ENCODE results near the gene UBR1. TPM values are rescaled to one million over a fixed set of nuclear protein-coding genes. Genes with fewer than 3 reads are reported as not detected.

UBR1 gene
- total RNA-seq, 1 experiment from 2014 or later: 22.3 TPM

DNA sequence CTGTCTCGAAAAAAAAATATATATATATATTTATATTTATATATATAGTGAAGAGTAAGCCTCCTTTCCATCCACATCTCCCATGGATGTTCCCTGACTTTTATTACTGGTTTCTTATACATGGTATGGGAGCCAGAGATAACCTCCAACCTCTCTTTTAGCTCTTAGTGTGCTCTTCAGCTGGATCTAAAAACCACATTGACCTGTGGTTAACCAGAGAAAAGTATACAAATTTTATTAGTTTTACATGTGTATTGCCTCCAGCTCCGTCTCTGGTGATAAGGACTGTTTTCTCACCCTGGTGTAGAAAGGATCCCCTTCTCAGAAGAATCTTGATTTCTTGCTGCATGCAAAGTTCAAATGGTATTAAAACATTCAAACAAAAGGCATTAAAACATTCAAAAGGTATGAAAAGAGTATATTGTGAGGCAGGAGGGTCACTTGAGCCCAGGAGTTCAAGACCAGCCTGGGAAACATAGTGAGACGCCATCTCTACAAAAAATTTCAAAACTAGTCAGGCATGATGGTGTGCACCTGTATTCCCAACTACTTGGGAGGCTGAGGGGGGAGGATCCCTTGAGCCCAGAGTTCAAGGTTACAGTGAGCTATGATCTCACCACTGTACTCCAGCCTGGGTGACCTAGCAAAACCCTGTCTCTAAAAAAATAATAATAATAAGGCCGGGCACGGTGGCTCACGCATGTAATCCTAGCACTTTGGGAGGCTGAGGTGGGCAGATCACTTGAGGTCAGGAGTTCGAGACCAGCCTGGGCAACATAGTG is 171.8 kb downstream of the UBR1 start:
- intact Hi-C loops (cut with micrococcal nuclease; ENCODE audit: unreplicated experiment): no loop called here
- H3K4me3 Mint-ChIP-seq (ENCODE audit: unreplicated experiment): no peak overlapping the region
- no peak overlapping the region for H3K4me3 ChIP-seq (ENCODE audit: low read depth, low read length)
- H3K9me3 ChIP-seq: no peaks in the 10 kb centered on the region
- ChIA-PET CTCF (no interaction called here), POLR2A (interaction anchor here (0.7 kb wide), 1 partner anchor 440 kb away, joined by 8 read pairs; no protein-coding TSS in a partner anchor)
- no peaks in the 10 kb centered on the region for H3K36me3 Mint-ChIP-seq (ENCODE audit: insufficient read depth, unreplicated experiment)
- no peak overlapping the region for H3K27ac Mint-ChIP-seq (ENCODE audit: unreplicated experiment)
- BruUV-seq (replicated peaks): no TSS peak
- no peak for DNase-seq
- H3K27me3 ChIP-seq (replicated peaks; ENCODE audit: control insufficient read depth, insufficient read depth, low read length): no peaks in the 10 kb centered on the region
- TF ChIP-seq, protein P1, sequence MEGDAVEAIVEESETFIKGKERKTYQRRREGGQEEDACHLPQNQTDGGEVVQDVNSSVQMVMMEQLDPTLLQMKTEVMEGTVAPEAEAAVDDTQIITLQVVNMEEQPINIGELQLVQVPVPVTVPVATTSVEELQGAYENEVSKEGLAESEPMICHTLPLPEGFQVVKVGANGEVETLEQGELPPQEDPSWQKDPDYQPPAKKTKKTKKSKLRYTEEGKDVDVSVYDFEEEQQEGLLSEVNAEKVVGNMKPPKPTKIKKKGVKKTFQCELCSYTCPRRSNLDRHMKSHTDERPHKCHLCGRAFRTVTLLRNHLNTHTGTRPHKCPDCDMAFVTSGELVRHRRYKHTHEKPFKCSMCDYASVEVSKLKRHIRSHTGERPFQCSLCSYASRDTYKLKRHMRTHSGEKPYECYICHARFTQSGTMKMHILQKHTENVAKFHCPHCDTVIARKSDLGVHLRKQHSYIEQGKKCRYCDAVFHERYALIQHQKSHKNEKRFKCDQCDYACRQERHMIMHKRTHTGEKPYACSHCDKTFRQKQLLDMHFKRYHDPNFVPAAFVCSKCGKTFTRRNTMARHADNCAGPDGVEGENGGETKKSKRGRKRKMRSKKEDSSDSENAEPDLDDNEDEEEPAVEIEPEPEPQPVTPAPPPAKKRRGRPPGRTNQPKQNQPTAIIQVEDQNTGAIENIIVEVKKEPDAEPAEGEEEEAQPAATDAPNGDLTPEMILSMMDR (IDR thresholded peaks at IDR 0.05; ENCODE audit: insufficient read depth in 1 of 2, low read depth in 1 of 2, low read length in 1 of 2, severe bottlenecking in 1 of 2, unreplicated experiment in 1 of 2): no peak
- no peaks in the 10 kb centered on the region for H3K4me1 ChIP-seq
- no peaks in the 10 kb centered on the region for H3K36me3 ChIP-seq (ENCODE audit: control insufficient read depth, insufficient read depth, low read length)
- no peaks in the 10 kb centered on the region for H3K4me1 Mint-ChIP-seq (ENCODE audit: low read depth, unreplicated experiment)
- H3K9me3 Mint-ChIP-seq (ENCODE audit: unreplicated experiment): no peaks in the 10 kb centered on the region
- H3K27me3 Mint-ChIP-seq (ENCODE audit: insufficient read depth, unreplicated experiment): no peaks in the 10 kb centered on the region

DNA sequence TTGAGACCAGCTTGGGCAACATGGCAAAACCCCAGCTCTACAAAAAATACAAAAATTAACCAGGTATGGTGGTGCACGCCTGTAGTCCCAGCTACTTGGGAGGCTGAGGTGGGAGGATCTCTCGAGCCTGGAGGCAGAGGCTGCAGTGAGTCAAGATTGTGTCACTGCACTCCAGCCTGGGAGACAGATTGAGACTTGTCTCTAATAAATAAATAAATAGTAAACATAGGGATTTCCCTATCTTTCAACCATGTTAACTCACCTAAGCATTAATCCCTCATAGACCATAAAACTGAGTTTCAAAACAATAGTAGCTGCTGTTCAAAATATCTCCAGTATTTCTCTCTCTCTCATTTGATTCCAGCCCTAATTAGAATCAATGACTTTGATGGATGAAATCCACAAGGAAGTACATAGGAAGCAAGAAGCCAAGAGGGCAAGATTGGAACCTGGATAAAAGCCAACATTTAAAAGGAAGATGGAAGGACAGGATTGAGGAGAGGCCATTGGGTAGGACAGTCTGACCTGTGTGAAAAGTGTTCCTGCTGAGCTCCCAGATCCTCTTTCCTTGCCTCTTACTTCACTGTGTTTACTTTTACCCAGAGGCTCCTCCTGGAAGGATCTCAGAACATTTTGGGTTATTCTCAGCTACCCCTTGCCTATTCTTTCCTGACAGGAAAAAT is 172.9 kb downstream of the UBR1 start:
- no TSS peak for BruUV-seq (replicated peaks)
- ChIA-PET CTCF (no interaction called here), POLR2A (no interaction called here)
- intact Hi-C loops (cut with micrococcal nuclease; ENCODE audit: unreplicated experiment): no loop called here
- H3K4me3 Mint-ChIP-seq (ENCODE audit: unreplicated experiment): no peak overlapping the region
- H3K9me3 Mint-ChIP-seq (ENCODE audit: unreplicated experiment): no peaks in the 10 kb centered on the region
- TF ChIP-seq, protein P1 (IDR thresholded peaks at IDR 0.05; ENCODE audit: insufficient read depth in 1 of 2, low read depth in 1 of 2, low read length in 1 of 2, severe bottlenecking in 1 of 2, unreplicated experiment in 1 of 2): no peak
- H3K27ac Mint-ChIP-seq (ENCODE audit: unreplicated experiment): no peak overlapping the region
- Histone ChIP-seq H3K4me1 (no peaks in the 10 kb centered on the region), H3K36me3 (ENCODE audit: control insufficient read depth, insufficient read depth, low read length) (no peaks in the 10 kb centered on the region), H3K4me3 (ENCODE audit: low read depth, low read length) (no peak overlapping the region), H3K9me3 (no peaks in the 10 kb centered on the region), H3K27me3 (replicated peaks; ENCODE audit: control insufficient read depth, insufficient read depth, low read length) (no peaks in the 10 kb centered on the region)
- no peaks in the 10 kb centered on the region for H3K27me3 Mint-ChIP-seq (ENCODE audit: insufficient read depth, unreplicated experiment)
- H3K36me3 Mint-ChIP-seq (ENCODE audit: insufficient read depth, unreplicated experiment): no peaks in the 10 kb centered on the region
- DNase-seq: no peak
- H3K4me1 Mint-ChIP-seq (ENCODE audit: low read depth, unreplicated experiment): no peaks in the 10 kb centered on the region

DNA sequence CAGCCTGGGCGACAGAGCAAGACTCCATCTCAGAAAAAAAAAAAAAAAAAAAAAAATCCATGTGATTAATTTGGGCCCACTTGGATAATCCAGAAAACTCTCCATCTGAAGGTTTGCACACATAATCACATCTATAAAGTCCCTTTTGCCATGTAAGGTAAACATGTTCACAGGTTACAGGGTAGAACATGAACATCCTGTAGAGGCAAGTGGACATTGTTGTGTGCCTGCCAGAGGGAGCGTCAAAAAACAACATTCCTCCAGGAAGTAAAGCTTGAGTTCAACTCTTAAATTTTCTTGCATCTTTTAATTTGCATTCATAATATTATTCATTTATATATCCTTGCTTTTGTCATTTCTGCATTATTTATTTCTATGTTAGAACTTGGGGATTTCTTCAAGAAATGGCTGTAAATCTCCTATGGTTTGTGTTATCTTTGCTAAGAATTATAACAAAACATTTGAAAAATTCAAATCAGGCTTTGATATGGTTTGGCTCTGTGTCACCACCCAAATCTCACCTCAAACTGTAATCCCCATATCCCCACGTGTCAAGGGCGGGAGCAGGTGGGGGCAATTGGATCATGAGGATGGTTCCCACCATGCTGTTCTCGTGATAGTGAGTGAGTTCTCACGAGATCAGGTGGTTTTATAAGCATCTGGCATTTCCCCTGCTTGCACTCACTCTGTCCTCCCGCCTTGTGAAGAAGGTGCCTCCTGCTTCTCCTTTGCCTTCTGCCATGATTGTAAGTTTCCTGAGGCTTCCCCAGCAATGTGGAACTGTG is 173.9 kb downstream of the UBR1 start:
- Histone ChIP-seq H3K4me1 (no peaks in the 10 kb centered on the region), H3K36me3 (ENCODE audit: control insufficient read depth, insufficient read depth, low read length) (no peaks in the 10 kb centered on the region), H3K4me3 (ENCODE audit: low read depth, low read length) (no peak overlapping the region), H3K27me3 (replicated peaks; ENCODE audit: control insufficient read depth, insufficient read depth, low read length) (no peaks in the 10 kb centered on the region), H3K9me3 (no peaks in the 10 kb centered on the region)
- CTCF ChIA-PET: no interaction called here
- Mint-ChIP-seq H3K9me3 (ENCODE audit: unreplicated experiment) (no peaks in the 10 kb centered on the region), H3K4me1 (ENCODE audit: low read depth, unreplicated experiment) (no peaks in the 10 kb centered on the region), H3K4me3 (ENCODE audit: unreplicated experiment) (no peak overlapping the region), H3K36me3 (ENCODE audit: insufficient read depth, unreplicated experiment) (no peaks in the 10 kb centered on the region), H3K27me3 (ENCODE audit: insufficient read depth, unreplicated experiment) (no peaks in the 10 kb centered on the region), H3K27ac (ENCODE audit: unreplicated experiment) (no peak overlapping the region)
- DNase-seq: no peak
- no TSS peak for BruUV-seq (replicated peaks)
- TF ChIP-seq, protein P1 (IDR thresholded peaks at IDR 0.05; ENCODE audit: insufficient read depth in 1 of 2, low read depth in 1 of 2, low read length in 1 of 2, severe bottlenecking in 1 of 2, unreplicated experiment in 1 of 2): no peak
- intact Hi-C loops (cut with micrococcal nuclease; ENCODE audit: unreplicated experiment): no loop called here
- POLR2A ChIA-PET: interaction anchor here (0.7 kb wide), 1 partner anchor 198 kb away, joined by 3 read pairs; no protein-coding TSS in a partner anchor
